HG03025 (cell line): ENCODE measurements around the gene PIK3R6.
"Not testable (repeated sequence)": the region's sequence is repeated elsewhere in the genome, so short reads cannot be mapped to it uniquely, and the experiment has no call there.

Source experiments
- ATAC-seq: cut with Tn5 transposase; IDR thresholded peaks from one replicate; pipeline ENCODE4 v1.9.1; 2021; ENCODE audit warnings: mild to moderate bottlenecking, moderate library complexity; ENCODE audit not compliant: unreplicated experiment, low FRiP score

Gene PIK3R6

DNA sequence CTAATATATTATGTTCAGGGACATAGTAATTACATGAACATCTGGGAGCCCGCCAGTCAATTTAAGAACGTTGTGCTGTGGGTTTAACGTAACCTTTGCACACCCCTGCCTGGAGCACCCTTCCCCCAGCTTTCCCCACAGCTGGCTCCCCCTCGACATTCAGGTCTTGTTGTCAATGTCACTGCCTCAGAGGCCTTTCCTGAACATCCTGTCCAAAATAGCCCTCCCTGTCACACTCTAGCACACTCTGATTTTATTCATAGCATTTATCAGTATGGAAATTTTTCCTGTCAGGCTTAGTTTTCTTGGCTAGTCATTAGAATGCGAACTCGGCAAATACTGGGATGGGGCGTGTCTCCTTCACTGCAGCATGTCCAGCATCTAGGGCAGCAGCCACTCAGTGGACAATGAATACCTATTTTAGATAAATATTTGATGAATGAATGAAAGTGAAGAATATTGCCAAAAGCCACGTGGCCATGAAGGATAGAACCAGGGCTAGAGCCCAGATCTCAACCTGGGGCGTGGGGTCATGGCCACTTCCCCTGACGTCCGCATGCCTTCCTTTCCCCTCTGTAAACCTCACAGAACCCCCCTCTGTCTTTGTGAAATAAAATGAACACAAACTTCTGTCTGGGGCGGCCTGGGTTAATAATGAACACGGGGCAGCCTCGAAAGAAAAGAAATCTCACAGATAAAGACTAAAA lies 10.5 kb downstream of the PIK3R6 start:
- no peak for ATAC-seq

- ATAC-seq, result not testable (repeated sequence)
These were observed 11.3 kb downstream of the PIK3R6 start for GRCh38 chr17:8856205-8856603.

GRCh38 chr17:8855477-8856204 lies 11.8 kb downstream of the PIK3R6 start:
- ATAC-seq, result no peak

DNA sequence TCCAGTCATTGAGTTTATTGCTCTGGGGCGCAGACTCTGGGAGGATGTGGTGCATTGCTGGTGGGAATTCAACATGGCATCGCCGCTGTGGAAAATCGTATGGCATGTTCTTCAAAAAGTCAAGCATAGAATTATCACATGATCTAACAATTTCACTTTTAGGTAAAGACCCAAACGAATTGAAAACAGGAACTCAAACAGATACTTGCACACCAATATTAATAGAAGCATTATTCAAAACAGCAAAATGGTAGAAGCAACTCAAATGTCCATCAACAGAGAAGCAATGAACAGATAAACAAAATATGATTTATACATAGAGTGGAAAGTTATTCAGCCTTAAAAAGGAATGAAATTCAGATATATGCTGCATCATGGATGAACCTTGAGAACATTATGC lies 15.9 kb downstream of the PIK3R6 start:
- no peak for ATAC-seq

- no peak for ATAC-seq
These were observed 18.0 kb downstream of the PIK3R6 start for GRCh38 chr17:8849311-8850041.

DNA sequence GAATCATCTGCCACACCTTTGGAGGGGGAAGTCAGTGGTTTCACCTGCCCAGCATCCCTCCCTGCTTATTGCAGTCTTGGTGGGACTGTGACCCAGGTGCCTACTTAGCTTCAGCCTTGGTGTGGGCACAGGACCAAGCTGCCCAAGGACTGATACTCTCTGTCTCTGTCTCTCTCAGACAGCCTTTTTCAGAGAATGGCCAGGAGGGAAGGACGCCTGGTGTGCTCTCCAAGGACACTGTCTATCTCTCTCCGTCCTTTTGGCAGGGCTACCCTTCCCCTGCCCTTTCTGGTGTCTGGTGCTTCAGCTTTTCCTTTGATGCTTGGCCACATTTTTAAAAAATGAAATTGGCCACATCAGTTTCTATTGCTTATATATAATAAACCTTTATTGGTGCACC lies 19.6 kb downstream of the PIK3R6 start:
- ATAC-seq, result no peak

GRCh38 chr17:8846768-8847211 lies 20.7 kb downstream of the PIK3R6 start:
- ATAC-seq, result no peak

GRCh38 chr17:8844229-8845218 lies 22.9 kb downstream of the PIK3R6 start:
- ATAC-seq, result no peak

DNA sequence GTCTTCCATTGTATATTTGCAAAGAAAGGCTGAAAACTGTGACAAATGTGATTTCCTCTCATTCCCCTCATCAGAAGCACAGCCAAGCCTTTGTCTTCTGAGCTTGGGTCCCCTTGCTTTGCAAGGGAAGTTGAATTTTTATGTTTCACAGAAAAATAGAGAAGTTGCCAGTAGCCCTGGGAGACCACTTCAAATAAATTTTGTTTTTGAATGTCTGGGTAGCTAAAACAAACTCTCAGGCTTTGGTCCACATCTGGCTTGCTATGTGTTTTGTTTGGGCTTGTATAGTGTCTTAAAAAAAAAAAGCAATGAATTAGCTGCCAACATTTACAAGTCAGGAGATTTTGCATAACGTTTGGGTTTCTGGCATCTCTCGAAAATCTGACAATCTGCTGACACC lies 24.1 kb downstream of the PIK3R6 start:
- ATAC-seq, result no peak

DNA sequence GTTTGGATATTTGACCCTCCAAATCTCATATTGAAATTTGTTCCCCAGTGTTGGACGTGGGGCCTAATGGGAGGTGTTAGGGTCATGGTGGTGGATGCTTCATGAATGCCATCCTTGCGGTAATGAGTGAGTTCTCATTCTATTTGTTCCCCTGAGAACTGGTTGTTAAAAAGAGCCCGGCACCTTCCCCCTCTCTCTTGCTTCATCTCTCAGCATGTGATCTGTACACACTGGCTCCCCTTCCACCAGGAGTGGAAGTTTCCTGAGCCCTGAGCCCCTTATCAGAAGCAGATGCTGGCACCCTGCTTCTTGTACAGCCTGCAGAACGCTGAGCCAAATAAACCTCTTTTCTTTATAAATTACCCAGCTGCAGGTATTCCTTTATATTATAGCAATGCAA lies 25.6 kb downstream of the PIK3R6 start:
- ATAC-seq, result no peak

DNA sequence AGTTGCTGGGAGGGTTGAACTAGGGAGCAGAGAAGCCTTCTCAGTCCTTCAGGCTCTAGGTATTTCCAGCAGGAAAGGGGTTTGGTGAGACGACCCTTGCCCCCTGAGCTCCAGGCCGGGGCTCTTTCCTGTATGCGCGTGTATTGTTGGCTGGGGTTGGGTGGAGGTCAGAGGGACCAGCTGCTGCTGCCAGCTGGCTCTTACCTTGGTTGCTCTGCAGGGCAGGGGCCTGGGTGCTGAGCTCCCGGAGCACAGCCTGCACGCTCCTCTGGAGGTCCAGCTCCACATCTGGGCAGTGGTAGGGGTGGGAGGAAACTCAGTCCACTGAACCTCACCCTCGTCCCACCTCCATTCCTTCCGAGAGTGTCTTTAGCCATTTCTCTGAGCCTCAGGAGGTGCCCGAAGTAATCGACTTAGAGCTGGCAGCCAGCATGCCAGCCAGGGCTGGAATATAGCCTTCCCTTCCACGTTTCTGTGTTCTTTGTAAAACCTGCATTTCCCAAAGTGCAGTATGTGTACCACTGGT lies 28.0 kb downstream of the PIK3R6 start:
- no peak for ATAC-seq

- no peak for ATAC-seq
These were observed 28.9 kb downstream of the PIK3R6 start for GRCh38 chr17:8838551-8839095.

GRCh38 chr17:8837563-8838075 lies 29.9 kb downstream of the PIK3R6 start:
- no peak for ATAC-seq

DNA sequence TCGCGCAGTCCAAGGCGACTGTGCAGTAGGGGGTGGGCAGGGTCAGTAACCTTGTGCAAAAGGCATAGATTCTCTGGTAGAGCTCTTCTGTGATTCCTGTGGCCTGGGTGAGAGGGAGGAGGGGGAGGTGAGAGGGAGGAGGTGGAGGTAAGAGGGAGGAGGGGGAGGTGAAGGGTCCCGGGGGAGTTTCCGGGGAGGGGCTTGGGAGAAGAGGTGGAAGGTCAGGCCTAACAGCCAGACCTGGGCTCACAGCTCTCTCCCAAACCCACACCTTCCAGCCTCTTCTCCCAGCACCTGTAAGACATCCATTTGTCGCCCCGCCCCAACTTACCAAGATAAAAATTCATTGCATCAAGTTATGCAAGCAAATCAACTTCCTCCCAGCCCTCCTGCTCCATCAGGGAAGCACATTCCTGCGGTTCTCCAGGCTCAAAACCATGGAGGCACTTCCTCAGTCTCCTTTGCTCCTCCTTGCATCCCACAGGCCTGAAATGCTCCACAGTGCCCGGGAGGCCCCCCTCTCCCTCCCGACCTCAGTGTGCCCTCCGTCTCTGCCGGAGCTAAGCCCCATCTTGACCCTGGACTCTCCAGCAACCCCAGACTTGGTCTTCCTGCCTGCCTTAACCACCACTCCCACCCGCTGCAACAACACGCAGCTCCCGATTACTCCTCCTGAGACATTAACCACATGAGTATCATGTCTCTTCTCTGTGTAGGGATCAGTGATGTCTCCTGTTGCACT lies 30.5 kb downstream of the PIK3R6 start:
- ATAC-seq, result no peak

DNA sequence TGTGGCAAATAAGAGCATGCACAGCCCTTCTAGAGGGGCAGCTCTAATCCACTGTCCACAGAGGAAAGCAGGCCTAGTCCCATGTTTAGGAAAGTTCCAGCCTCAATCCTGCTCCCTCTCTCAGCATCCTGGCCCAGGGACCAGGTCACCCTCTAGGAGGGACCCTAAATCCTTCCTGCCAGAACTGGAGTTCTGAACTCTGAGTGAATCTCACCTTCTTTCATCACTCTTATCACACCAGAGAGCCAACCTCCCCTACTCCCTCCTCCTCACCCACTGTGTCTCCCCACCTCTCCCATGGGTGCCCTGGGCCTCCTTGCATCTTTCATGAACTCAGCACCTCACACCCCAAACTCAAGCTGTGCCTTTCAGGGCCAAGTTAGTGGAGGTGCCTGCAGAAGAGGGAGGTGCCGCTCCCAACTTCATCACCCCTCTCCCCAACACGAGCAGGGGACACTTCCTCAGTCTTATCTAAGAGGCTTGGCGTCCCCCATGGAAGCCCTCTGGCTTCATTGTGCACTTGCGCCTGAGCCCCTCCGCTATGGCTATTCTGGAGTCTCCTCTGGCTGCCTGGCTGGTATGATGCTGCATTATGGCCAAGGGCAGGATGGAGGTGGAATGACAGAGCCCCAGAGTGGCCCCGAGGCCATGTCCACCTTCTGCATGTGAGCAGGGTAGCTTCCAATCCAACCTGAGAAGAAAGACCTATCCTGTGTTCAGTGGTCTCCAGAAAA lies 31.7 kb downstream of the PIK3R6 start:
- ATAC-seq, result no peak

DNA sequence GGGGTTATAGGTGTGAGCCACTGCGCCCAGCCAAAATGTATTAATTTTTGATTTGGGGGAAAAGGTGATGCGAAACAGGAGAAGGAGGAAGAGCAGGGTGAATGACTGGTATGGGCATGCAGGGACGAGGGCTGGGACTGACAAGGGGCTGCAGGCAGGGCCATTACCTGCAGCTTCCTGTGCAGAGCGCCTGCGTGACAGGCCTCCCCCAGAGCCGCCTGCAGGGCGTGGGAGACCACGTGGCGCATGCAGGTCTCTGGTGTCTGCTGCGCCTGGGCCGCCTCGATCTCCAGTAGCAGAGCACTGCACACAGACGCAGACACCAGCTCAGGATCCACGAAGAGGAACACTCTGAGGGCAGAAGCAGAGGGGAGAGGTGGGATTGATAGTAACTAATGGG lies 32.4 kb downstream of the PIK3R6 start:
- no peak for ATAC-seq

DNA sequence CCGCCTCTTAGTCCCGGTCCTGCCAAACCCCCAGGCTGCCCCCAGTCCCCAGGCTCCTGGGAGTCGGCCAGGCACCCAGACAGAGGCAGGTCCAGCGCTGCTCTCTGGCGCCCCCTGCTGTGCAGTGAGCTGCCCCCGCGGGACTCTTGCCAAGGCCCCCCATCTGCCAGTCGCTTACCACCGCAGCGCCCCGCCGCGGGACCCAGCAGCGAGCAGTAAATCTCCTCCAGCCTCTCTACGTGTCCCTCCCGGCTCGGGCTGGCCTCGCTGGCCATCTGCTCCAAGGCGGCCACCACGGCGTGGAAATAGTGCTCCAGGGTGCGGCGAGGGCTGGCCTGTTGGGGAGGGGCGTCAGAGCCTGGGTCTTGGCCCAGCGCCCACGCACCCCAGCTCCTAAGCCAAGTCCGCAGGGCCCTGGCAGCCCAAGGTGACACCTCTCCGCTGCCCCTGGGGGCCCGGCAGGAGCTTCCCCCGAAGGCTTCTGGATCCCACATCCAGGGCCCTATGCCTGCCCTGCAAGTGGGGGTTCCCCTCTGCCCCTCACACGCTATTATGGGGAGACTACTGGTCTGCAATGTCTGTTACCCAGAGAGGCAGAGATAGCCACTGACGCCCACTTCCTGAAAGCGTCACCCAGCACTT lies 34.6 kb downstream of the PIK3R6 start:
- no peak for ATAC-seq
